ENCODE data around the gene KRTAP10-9.

Gene KRTAP10-9

GRCh38 chr21:44667612-44668011, 40.7 kb downstream of the KRTAP10-9 start:
- DNase-seq: no peak

- DNase-seq: no peak
Measured at GRCh38 chr21:44670642-44671432, 43.9 kb downstream of the KRTAP10-9 start.

- no peak for DNase-seq
Measured at GRCh38 chr21:44671911-44672310, 45.0 kb downstream of the KRTAP10-9 start.

- no peak for DNase-seq
Measured at GRCh38 chr21:44677881-44678280, 51.0 kb downstream of the KRTAP10-9 start.
